Stomach (tissue), 4 donors: ENCODE measurements around the gene MLXIP.

Experiments
- CTCF ChIP-seq, 7 experiments: fragments of 450-650 bp in 4 of 7; fragments of 200-600 bp in 3 of 7; sonication (generic) in 3 of 7; IDR thresholded peaks; one replicate each; pipeline ENCODE4 v1.5.1; 2016 to 2019; ENCODE audit warnings: antibody characterized with exemption in 7 of 7, control low read depth in 2 of 7, mild to moderate bottlenecking in 1 of 7
- POLR2A ChIP-seq, 4 donors: fragments of 450-650 bp; IDR thresholded peaks; one replicate each; pipeline ENCODE4 v1.6.1; 2016; ENCODE audit warnings: antibody characterized with exemption in 4 of 4, control low read depth in 2 of 4, mild to moderate bottlenecking in 1 of 4, moderate library complexity in 1 of 4

- TF ChIP-seq CTCF (IDR thresholded peaks at IDR 0.05) (no peak), POLR2A (IDR thresholded peaks at IDR 0.05) (no peak)
These were observed 3.2 kb downstream of the MLXIP start for GRCh38 chr12:122081697-122082221.
